Peyer's patch (tissue), 4 donors: ENCODE results near the gene RBM33.

Experiments used
- POLR2A ChIP-seq, 2 donors: fragments of 450-650 bp; IDR thresholded peaks; one replicate each; pipeline ENCODE4 v1.5.1; 2017; ENCODE audit warnings: antibody characterized with exemption in 2 of 2, mild to moderate bottlenecking in 2 of 2, moderate library complexity in 2 of 2
- TF ChIP-seq, protein P1 (sequence below), 6 experiments: fragments of 450-650 bp in 4 of 6; fragments of 200-600 bp in 2 of 6; sonication (generic) in 1 of 6; IDR thresholded peaks; one replicate each; pipeline ENCODE4 v1.5.1; 2017 to 2019; ENCODE audit warnings: antibody characterized with exemption in 6 of 6, mild to moderate bottlenecking in 3 of 6, moderate library complexity in 1 of 6

DNA sequence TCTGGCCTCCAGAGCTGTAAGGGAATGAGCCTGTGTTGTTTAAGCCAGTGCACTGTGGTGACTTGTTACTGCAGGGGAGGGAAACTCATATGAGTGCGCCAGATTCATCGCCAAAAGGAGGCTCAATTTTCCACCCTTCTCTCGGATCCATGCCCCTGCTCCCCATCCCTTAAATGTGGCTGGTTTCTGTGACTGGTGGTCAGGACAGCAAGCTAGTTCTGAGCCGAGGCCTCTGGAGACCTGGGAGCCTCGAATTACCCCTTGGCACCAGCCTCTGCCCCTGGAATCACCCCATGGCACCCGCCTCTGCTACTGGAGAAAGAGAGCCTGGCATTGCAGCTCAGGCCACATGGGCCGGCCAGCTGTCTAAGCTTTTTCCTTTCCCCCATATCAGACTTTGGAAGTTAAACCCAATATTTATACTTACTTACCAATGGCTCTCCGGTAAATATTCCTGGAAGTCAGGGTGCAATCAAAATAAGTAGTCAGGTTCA is 39.9 kb upstream of the RBM33 start:
- TF ChIP-seq POLR2A (IDR thresholded peaks at IDR 0.05): no peak
- TF ChIP-seq, protein P1, sequence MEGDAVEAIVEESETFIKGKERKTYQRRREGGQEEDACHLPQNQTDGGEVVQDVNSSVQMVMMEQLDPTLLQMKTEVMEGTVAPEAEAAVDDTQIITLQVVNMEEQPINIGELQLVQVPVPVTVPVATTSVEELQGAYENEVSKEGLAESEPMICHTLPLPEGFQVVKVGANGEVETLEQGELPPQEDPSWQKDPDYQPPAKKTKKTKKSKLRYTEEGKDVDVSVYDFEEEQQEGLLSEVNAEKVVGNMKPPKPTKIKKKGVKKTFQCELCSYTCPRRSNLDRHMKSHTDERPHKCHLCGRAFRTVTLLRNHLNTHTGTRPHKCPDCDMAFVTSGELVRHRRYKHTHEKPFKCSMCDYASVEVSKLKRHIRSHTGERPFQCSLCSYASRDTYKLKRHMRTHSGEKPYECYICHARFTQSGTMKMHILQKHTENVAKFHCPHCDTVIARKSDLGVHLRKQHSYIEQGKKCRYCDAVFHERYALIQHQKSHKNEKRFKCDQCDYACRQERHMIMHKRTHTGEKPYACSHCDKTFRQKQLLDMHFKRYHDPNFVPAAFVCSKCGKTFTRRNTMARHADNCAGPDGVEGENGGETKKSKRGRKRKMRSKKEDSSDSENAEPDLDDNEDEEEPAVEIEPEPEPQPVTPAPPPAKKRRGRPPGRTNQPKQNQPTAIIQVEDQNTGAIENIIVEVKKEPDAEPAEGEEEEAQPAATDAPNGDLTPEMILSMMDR (IDR thresholded peaks at IDR 0.05): no peak
